NCI-H146 treated with DMSO at 0.1 percent for 48 hours (cell line): Measurements from ENCODE around the gene SIN3B.
"Not testable (repeated sequence)": the region's sequence is repeated elsewhere in the genome, so short reads cannot be mapped to it uniquely, and the experiment has no call there.

Experiments used
- DNase-seq: peaks from one replicate; lab custom pipeline; 2025; ENCODE audit not compliant: unreplicated experiment; lab: John Stamatoyannopoulos, UW

Gene SIN3B

GRCh38 chr19:16868423-16869130 lies 39.4 kb downstream of the SIN3B start:
- DNase-seq = no peak

- DNase-seq = no peak
Observed at GRCh38 chr19:16869331-16869972, 40.3 kb downstream of the SIN3B start.

GRCh38 chr19:16871871-16872270 lies 42.7 kb downstream of the SIN3B start:
- no peak for DNase-seq

GRCh38 chr19:16872728-16873127 lies 43.5 kb downstream of the SIN3B start:
- DNase-seq = no peak

- no peak for DNase-seq
Observed at GRCh38 chr19:16873594-16873993, 44.4 kb downstream of the SIN3B start.

- DNase-seq = no peak
Observed at GRCh38 chr19:16874250-16874977, 45.2 kb downstream of the SIN3B start.

- DNase-seq = not testable (repeated sequence)
Observed at GRCh38 chr19:16874978-16875299, 45.7 kb downstream of the SIN3B start.

- no peak for DNase-seq
Observed at GRCh38 chr19:16875584-16876555, 46.7 kb downstream of the SIN3B start.

GRCh38 chr19:16876904-16877361 lies 47.7 kb downstream of the SIN3B start:
- no peak for DNase-seq

GRCh38 chr19:16877581-16877980 lies 48.4 kb downstream of the SIN3B start:
- DNase-seq = no peak

GRCh38 chr19:16878181-16878965 lies 49.2 kb downstream of the SIN3B start:
- no peak for DNase-seq

- DNase-seq = no peak
Observed at GRCh38 chr19:16880884-16881554, 51.8 kb downstream of the SIN3B start.

- DNase-seq = no peak
Observed at GRCh38 chr19:16882146-16882545, 52.9 kb downstream of the SIN3B start.

GRCh38 chr19:16883522-16883921 lies 54.3 kb downstream of the SIN3B start:
- no peak for DNase-seq

GRCh38 chr19:16885166-16885565 lies 56.0 kb downstream of the SIN3B start:
- no peak for DNase-seq

GRCh38 chr19:16886305-16886880 lies 57.2 kb downstream of the SIN3B start:
- no peak for DNase-seq

- no peak for DNase-seq
Observed at GRCh38 chr19:16887353-16888265, 58.4 kb downstream of the SIN3B start.

GRCh38 chr19:16888629-16889365 lies 59.6 kb downstream of the SIN3B start, which contains the start of gene F2RL3:
Gene F2RL3, plus strand, starts transcription at chr19:16888999. Its CDS starts 191 bp downstream, at chr19:16889190.
- no peak for DNase-seq
